Measurements from ENCODE around the gene CCDC51. TPM values are rescaled to one million over a fixed set of nuclear protein-coding genes. Genes with fewer than 3 reads are reported as not detected.

The CCDC51 gene
- total RNA-seq, 1 experiment from 2014 or later, result 27.8 TPM

DNA sequence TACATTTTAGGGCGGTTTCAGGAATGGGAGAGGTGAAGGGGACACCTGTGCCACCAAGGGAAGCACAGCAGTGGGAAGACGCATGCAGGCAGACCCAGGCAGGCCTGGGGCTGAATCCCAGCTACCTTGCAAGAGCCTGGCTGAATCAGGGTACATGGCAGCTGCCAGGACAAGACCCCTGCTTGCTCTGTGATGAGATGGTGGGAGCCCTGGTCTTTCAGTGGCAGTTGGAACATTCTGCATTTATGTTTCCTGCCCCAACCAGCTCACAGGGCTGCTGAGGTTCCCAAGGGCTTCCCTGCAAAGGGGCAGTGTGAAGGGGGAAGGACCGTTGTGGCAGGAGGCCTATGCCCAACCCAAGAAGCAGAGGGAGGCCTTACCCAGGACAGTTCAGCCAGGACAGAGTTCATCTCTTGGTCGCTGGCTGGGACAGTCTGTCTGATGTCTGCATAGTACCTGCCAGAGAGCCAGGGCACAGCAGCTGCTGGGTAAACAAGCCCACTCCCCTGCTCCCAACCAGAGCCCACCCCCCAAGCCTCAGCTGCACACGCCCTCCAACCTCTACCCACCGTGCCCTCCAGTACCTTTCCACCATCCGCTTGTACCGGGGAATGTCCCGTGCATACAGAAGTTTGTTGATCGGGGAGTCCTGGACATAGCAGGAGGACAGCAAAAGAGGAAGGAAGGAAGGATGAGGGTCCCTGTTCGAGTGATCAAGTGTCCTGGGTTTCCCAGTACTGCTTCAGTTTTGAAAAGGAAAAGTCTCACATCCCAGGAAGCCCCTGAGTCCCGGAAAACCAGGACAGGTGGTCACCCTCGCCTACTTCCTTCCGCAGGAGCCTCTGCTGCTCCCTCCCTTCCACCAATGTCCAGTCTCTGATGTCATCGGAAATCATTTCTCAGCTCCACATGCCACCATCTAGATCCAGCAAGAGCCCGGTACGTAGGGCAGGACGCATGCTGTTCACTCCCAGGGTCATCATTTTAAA lies 33.2 kb downstream of the CCDC51 start:
- H3K36me3 ChIP-seq (ENCODE audit: low read depth, low read length), result no peaks in the 10 kb centered on the region
- H3K27me3 ChIP-seq (ENCODE audit: low read length), result no peaks in the 10 kb centered on the region
- intact Hi-C loops (cut with micrococcal nuclease), result no loop called here
- H3K9ac ChIP-seq (ENCODE audit: low read length), result no peak overlapping the region
- no peak for ATAC-seq
- ChIA-PET POLR2A (ENCODE audit: unreplicated experiment) (no interaction called here), CTCF (interaction anchor here (0.8 kb wide), 1 partner anchor 30 kb away, joined by 5 read pairs; no protein-coding TSS in a partner anchor)
- H3K4me1 ChIP-seq (ENCODE audit: insufficient read depth, low read length), result peaks cover 8% of the 10 kb centered on the region; the same call in 1 of the 2 replicates
- no peaks in the 10 kb centered on the region for H3K9me2 ChIP-seq (replicated peaks; ENCODE audit: low read length)
- no peak overlapping the region for H3K4me2 ChIP-seq (ENCODE audit: low read length)
- no peaks in the 10 kb centered on the region for H3K79me2 ChIP-seq (ENCODE audit: low read length)
- no peak for DNase-seq
- no TSS peak for BruUV-seq (replicated peaks)
- no peak overlapping the region for H3K4me3 ChIP-seq (ENCODE audit: low read length)
- TF ChIP-seq EZH2phosphoT487 (IDR thresholded peaks at IDR 0.05; ENCODE audit: borderline replicate concordance, low read length), result no peak
- no peak for TF ChIP-seq EZH2 (IDR thresholded peaks at IDR 0.05; ENCODE audit: low read length, unreplicated experiment)
- no peak for TF ChIP-seq CTCF (conservative IDR thresholded peaks at IDR 0.05; ENCODE audit: low read depth, low read length)
- no peaks in the 10 kb centered on the region for H3F3A ChIP-seq (ENCODE audit: low read length, unreplicated experiment)
- no peak overlapping the region for H2AFZ ChIP-seq (ENCODE audit: low read length)
- no peaks in the 10 kb centered on the region for H3K9me3 ChIP-seq (ENCODE audit: low read length)
- H4K20me1 ChIP-seq (ENCODE audit: low read length), result no peaks in the 10 kb centered on the region
- no peak overlapping the region for H3K27ac ChIP-seq (ENCODE audit: low read length)

GRCh38 chr3:48405971-48406370 lies 33.9 kb downstream of the CCDC51 start:
- CTCF ChIA-PET, result no interaction called here
- no peaks in the 10 kb centered on the region for H3K36me3 ChIP-seq (ENCODE audit: low read depth, low read length)
- intact Hi-C loops (cut with micrococcal nuclease), result no loop called here

More at GRCh38 chr3:48405971-48406370, 33.9 kb downstream of the CCDC51 start:
- H3K4me2 ChIP-seq (ENCODE audit: low read length), result no peak overlapping the region
- BruUV-seq (replicated peaks), result no TSS peak
- no peak overlapping the region for H2AFZ ChIP-seq (ENCODE audit: low read length)
- H3K4me1 ChIP-seq (ENCODE audit: insufficient read depth, low read length), result peaks cover 11% of the 10 kb centered on the region; the same call in 1 of the 2 replicates
- no peaks in the 10 kb centered on the region for H3F3A ChIP-seq (ENCODE audit: low read length, unreplicated experiment)
- H4K20me1 ChIP-seq (ENCODE audit: low read length), result no peaks in the 10 kb centered on the region
- H3K9me3 ChIP-seq (ENCODE audit: low read length), result no peaks in the 10 kb centered on the region
- no peak for DNase-seq
- no peaks in the 10 kb centered on the region for H3K79me2 ChIP-seq (ENCODE audit: low read length)
- H3K27me3 ChIP-seq (ENCODE audit: low read length), result no peaks in the 10 kb centered on the region
- H3K4me3 ChIP-seq (ENCODE audit: low read length), result no peak overlapping the region
- no peak for ATAC-seq
- no peaks in the 10 kb centered on the region for H3K9me2 ChIP-seq (replicated peaks; ENCODE audit: low read length)
- POLR2A ChIA-PET (ENCODE audit: unreplicated experiment), result no interaction called here
- H3K9ac ChIP-seq (ENCODE audit: low read length), result no peak overlapping the region
- TF ChIP-seq EZH2phosphoT487 (IDR thresholded peaks at IDR 0.05; ENCODE audit: borderline replicate concordance, low read length) (no peak), CTCF (conservative IDR thresholded peaks at IDR 0.05; ENCODE audit: low read depth, low read length) (no peak), EZH2 (IDR thresholded peaks at IDR 0.05; ENCODE audit: low read length, unreplicated experiment) (no peak)
- no peak overlapping the region for H3K27ac ChIP-seq (ENCODE audit: low read length)
